Immature natural killer cell (primary cell): Measurements from ENCODE around the gene KRT25. TPM values are rescaled to one million over a fixed set of nuclear protein-coding genes. Genes with fewer than 3 reads are reported as not detected.
"Not testable (repeated sequence)": the region's sequence is repeated elsewhere in the genome, so short reads cannot be mapped to it uniquely, and the experiment has no call there.

ENCODE experiments used
- DNase-seq, 3 donors: peaks; one replicate each; pipeline ENCODE4 v3.0.0; 2022; ENCODE audit warnings: mixed read lengths in 1 of 3
- H3K27ac Mint-ChIP-seq, 6 donors: one replicate each; pipeline ENCODE4 v1.8.0; 2020; ENCODE audit warnings: mixed read lengths in 6 of 6, mild to moderate bottlenecking in 5 of 6, inconsistent platforms in 4 of 6, moderate library complexity in 3 of 6
- H3K27me3 Mint-ChIP-seq, 3 donors: one replicate each; pipeline ENCODE4 v1.8.0; 2020 to 2021; ENCODE audit warnings: low read depth in 3 of 3, mild to moderate bottlenecking in 3 of 3, mixed read lengths in 3 of 3, moderate library complexity in 3 of 3, inconsistent platforms in 1 of 3
- H3K36me3 Mint-ChIP-seq, 3 donors: one replicate each; pipeline ENCODE4 v1.8.0; 2020; ENCODE audit warnings: mixed read lengths in 3 of 3, inconsistent platforms in 2 of 3, mild to moderate bottlenecking in 2 of 3
- H3K4me1 Mint-ChIP-seq, 2 donors: one replicate each; pipeline ENCODE4 v1.8.0; 2020; ENCODE audit warnings: inconsistent platforms in 2 of 2, mild to moderate bottlenecking in 2 of 2, mixed read lengths in 2 of 2, moderate library complexity in 1 of 2
- H3K4me3 Mint-ChIP-seq, 5 donors: one replicate each; pipeline ENCODE4 v1.8.0; 2020; ENCODE audit warnings: mild to moderate bottlenecking in 5 of 5, mixed read lengths in 5 of 5, inconsistent platforms in 3 of 5, moderate library complexity in 3 of 5
- H3K9me3 Mint-ChIP-seq, 6 donors: one replicate each; pipeline ENCODE4 v1.8.0; 2020; ENCODE audit warnings: mild to moderate bottlenecking in 6 of 6, mixed read lengths in 6 of 6, inconsistent platforms in 4 of 6, moderate library complexity in 3 of 6
- polyA plus RNA-seq, 3 donors: library from polyadenylated mRNA; unstranded; fragments of 300-500 nt; fragmentation: Illumina TruSeq; gene quantifications; one replicate each; pipeline ENCODE4 v1.2.3, GENCODE V29; 2021

Gene KRT25
- polyA plus RNA-seq, 3 donors from 2014 or later = not detected

- H3K9me3 Mint-ChIP-seq = no peaks in the 10 kb centered on the region
- H3K36me3 Mint-ChIP-seq = no peaks in the 10 kb centered on the region
- no peak overlapping the region for H3K27ac Mint-ChIP-seq
- H3K4me1 Mint-ChIP-seq = no peaks in the 10 kb centered on the region
- DNase-seq = no peak
- peaks cover 5 to 32% (median 11%) of the 10 kb centered on the region in 3 donors for H3K27me3 Mint-ChIP-seq
- no peak overlapping the region for H3K4me3 Mint-ChIP-seq
Observed at GRCh38 chr17:40778461-40778860, 23.3 kb upstream of the KRT25 start.

- no peaks in the 10 kb centered on the region for H3K4me1 Mint-ChIP-seq
- H3K27me3 Mint-ChIP-seq = peaks cover 5 to 33% (median 11%) of the 10 kb centered on the region in 3 donors
- DNase-seq = no peak
- H3K27ac Mint-ChIP-seq = no peak overlapping the region
- no peaks in the 10 kb centered on the region for H3K36me3 Mint-ChIP-seq
- H3K4me3 Mint-ChIP-seq = no peak overlapping the region
- no peaks in the 10 kb centered on the region for H3K9me3 Mint-ChIP-seq
Observed at GRCh38 chr17:40777971-40778370, 22.8 kb upstream of the KRT25 start.

- no peak for DNase-seq
- H3K4me3 Mint-ChIP-seq = no peak overlapping the region
- H3K36me3 Mint-ChIP-seq = no peaks in the 10 kb centered on the region
- H3K27ac Mint-ChIP-seq = no peak overlapping the region
- peaks cover 7 to 38% (median 11%) of the 10 kb centered on the region in 3 donors for H3K27me3 Mint-ChIP-seq
- H3K4me1 Mint-ChIP-seq = no peaks in the 10 kb centered on the region
- H3K9me3 Mint-ChIP-seq = no peaks in the 10 kb centered on the region
Observed at GRCh38 chr17:40777459-40777858, 22.3 kb upstream of the KRT25 start.

- Mint-ChIP-seq H3K27ac (no peak overlapping the region), H3K36me3 (no peaks in the 10 kb centered on the region), H3K9me3 (no peaks in the 10 kb centered on the region), H3K4me3 (no peak overlapping the region), H3K4me1 (no peaks in the 10 kb centered on the region), H3K27me3 (peaks cover 10 to 35% (median 12%) of the 10 kb centered on the region in 3 donors)
- no peak for DNase-seq
Observed at GRCh38 chr17:40775945-40776344, 20.8 kb upstream of the KRT25 start.

GRCh38 chr17:40772101-40772500 lies 17.0 kb upstream of the KRT25 start, which contains the start of gene KRT26:
TSS of gene KRT26 (minus strand) at chr17:40772201. CDS start at chr17:40772113, 88 bp downstream.
- Mint-ChIP-seq H3K4me3 (no peak within 1 kb of the TSS), H3K27me3 (peaks cover 7 to 23% (median 14%) of the 10 kb centered on the region in 3 donors), H3K36me3 (no peaks in the 10 kb centered on the region), H3K9me3 (no peaks in the 10 kb centered on the region), H3K4me1 (no peaks in the 10 kb centered on the region), H3K27ac (no peak within 1 kb of the TSS)
- no peak for DNase-seq

- Mint-ChIP-seq H3K4me3 (no peak overlapping the region), H3K27ac (no peak overlapping the region), H3K27me3 (peaks cover 5 to 10% (median 5%) of the 10 kb centered on the region in 3 donors), H3K4me1 (no peaks in the 10 kb centered on the region), H3K9me3 (peaks cover 7 to 38% (median 22%) of the 10 kb centered on the region in 6 donors), H3K36me3 (peaks cover 0 to 4% (median 0%) of the 10 kb centered on the region in 3 donors)
- no peak for DNase-seq
Observed at GRCh38 chr17:40765657-40766056, 10.5 kb upstream of the KRT25 start.

GRCh38 chr17:40763752-40764151 lies 8.6 kb upstream of the KRT25 start:
- Mint-ChIP-seq H3K4me3 (no peak overlapping the region), H3K27ac (no peak overlapping the region), H3K4me1 (no peaks in the 10 kb centered on the region), H3K36me3 (peaks cover 0 to 9% (median 3%) of the 10 kb centered on the region in 3 donors), H3K9me3 (peaks cover 22 to 57% (median 41%) of the 10 kb centered on the region in 6 donors), H3K27me3 (peaks cover 5 to 15% (median 10%) of the 10 kb centered on the region in 3 donors)
- DNase-seq = no peak

- DNase-seq = no peak
- H3K27ac Mint-ChIP-seq = no peak overlapping the region
- H3K4me3 Mint-ChIP-seq = no peak overlapping the region
- H3K27me3 Mint-ChIP-seq = peaks cover 4 to 13% (median 10%) of the 10 kb centered on the region in 3 donors
- peaks cover 0 to 9% (median 3%) of the 10 kb centered on the region in 3 donors for H3K36me3 Mint-ChIP-seq
- H3K4me1 Mint-ChIP-seq = no peaks in the 10 kb centered on the region
- peaks cover 27 to 70% (median 51%) of the 10 kb centered on the region in 6 donors for H3K9me3 Mint-ChIP-seq
Observed at GRCh38 chr17:40760105-40761016, 5.2 kb upstream of the KRT25 start.

- no peaks in the 10 kb centered on the region for H3K36me3 Mint-ChIP-seq
- H3K4me1 Mint-ChIP-seq = no peaks in the 10 kb centered on the region
- H3K27me3 Mint-ChIP-seq = peaks cover 0 to 9% (median 4%) of the 10 kb centered on the region in 3 donors
Observed at GRCh38 chr17:40753804-40754203, 1.3 kb downstream of the KRT25 start.

GRCh38 chr17:40751065-40751464 lies 4.1 kb downstream of the KRT25 start:
- H3K27me3 Mint-ChIP-seq = peaks cover 0 to 10% (median 5%) of the 10 kb centered on the region in 3 donors
- peaks cover 0 to 8% (median 2%) of the 10 kb centered on the region in 6 donors for H3K9me3 Mint-ChIP-seq
- no peaks in the 10 kb centered on the region for H3K36me3 Mint-ChIP-seq
- no peak overlapping the region for H3K27ac Mint-ChIP-seq
- H3K4me3 Mint-ChIP-seq = no peak overlapping the region
- H3K4me1 Mint-ChIP-seq = no peaks in the 10 kb centered on the region
- no peak for DNase-seq

More at GRCh38 chr17:40753804-40754203, 1.3 kb downstream of the KRT25 start:
- Mint-ChIP-seq H3K4me3 (no peak overlapping the region), H3K27ac (no peak overlapping the region), H3K9me3 (peaks cover 5 to 17% (median 10%) of the 10 kb centered on the region in 6 donors)
- no peak for DNase-seq

- no peak overlapping the region for H3K27ac Mint-ChIP-seq
Observed at GRCh38 chr17:40750391-40750790, 4.7 kb downstream of the KRT25 start.

GRCh38 chr17:40748666-40749065 lies 6.5 kb downstream of the KRT25 start:
- not testable (repeated sequence) for H3K27ac Mint-ChIP-seq, H3K36me3 Mint-ChIP-seq, DNase-seq, H3K9me3 Mint-ChIP-seq, H3K4me3 Mint-ChIP-seq, H3K4me1 Mint-ChIP-seq
- H3K27me3 Mint-ChIP-seq = peaks cover 5 to 17% (median 12%) of the 10 kb centered on the region in 3 donors

More at GRCh38 chr17:40750391-40750790, 4.7 kb downstream of the KRT25 start:
- Mint-ChIP-seq H3K27me3 (peaks cover 2 to 12% (median 5%) of the 10 kb centered on the region in 3 donors), H3K4me1 (no peaks in the 10 kb centered on the region), H3K9me3 (peaks cover 0 to 8% (median 2%) of the 10 kb centered on the region in 6 donors), H3K4me3 (no peak overlapping the region), H3K36me3 (no peaks in the 10 kb centered on the region)
- no peak for DNase-seq

GRCh38 chr17:40738553-40738952 lies 16.6 kb downstream of the KRT25 start:
- no peaks in the 10 kb centered on the region for H3K4me1 Mint-ChIP-seq
- no peak overlapping the region for H3K4me3 Mint-ChIP-seq
- no peak overlapping the region for H3K27ac Mint-ChIP-seq
- peaks cover 2 to 7% (median 3%) of the 10 kb centered on the region in 6 donors for H3K9me3 Mint-ChIP-seq
- peaks cover 6 to 27% (median 9%) of the 10 kb centered on the region in 3 donors for H3K27me3 Mint-ChIP-seq
- peaks cover 0 to 4% (median 0%) of the 10 kb centered on the region in 3 donors for H3K36me3 Mint-ChIP-seq
- DNase-seq = no peak

- Mint-ChIP-seq H3K4me1 (no peaks in the 10 kb centered on the region), H3K36me3 (peaks cover 0 to 3% (median 0%) of the 10 kb centered on the region in 3 donors), H3K27ac (no peak overlapping the region), H3K4me3 (no peak overlapping the region), H3K9me3 (no peaks in the 10 kb centered on the region), H3K27me3 (peaks cover 4 to 26% (median 9%) of the 10 kb centered on the region in 3 donors)
- DNase-seq = no peak
Observed at GRCh38 chr17:40735016-40735415, 20.1 kb downstream of the KRT25 start.
